ENCODE data around the gene KCTD3. TPM values are rescaled to one million over a fixed set of nuclear protein-coding genes. Genes with fewer than 3 reads are reported as not detected.

KCTD3 gene
- total RNA-seq, 4 donors from 2014 or later = 41.8 to 84.5 (median 49.1) TPM

GRCh38 chr1:215594640-215595039 is 27.5 kb downstream of the KCTD3 start:
- no peak for TF ChIP-seq CTCF (IDR thresholded peaks at IDR 0.05)
- no peak for DNase-seq (ENCODE audit: low spot score)
- ATAC-seq (ENCODE audit: low FRiP score) = no peak

GRCh38 chr1:215595231-215595630 is 28.1 kb downstream of the KCTD3 start:
- no peak for ATAC-seq (ENCODE audit: low FRiP score)
- TF ChIP-seq CTCF (IDR thresholded peaks at IDR 0.05) = no peak
- DNase-seq (ENCODE audit: low spot score) = no peak

GRCh38 chr1:215597961-215598360 is 30.9 kb downstream of the KCTD3 start:
- no peak for TF ChIP-seq CTCF (IDR thresholded peaks at IDR 0.05)
- no peak for ATAC-seq (ENCODE audit: low FRiP score)
- no peak for DNase-seq (ENCODE audit: low spot score)

- DNase-seq (ENCODE audit: low spot score) = no peak
These were observed 32.4 kb downstream of the KCTD3 start for GRCh38 chr1:215599418-215600074.

GRCh38 chr1:215600258-215600792 is 33.2 kb downstream of the KCTD3 start:
- ATAC-seq (ENCODE audit: low FRiP score) (no peak), DNase-seq (ENCODE audit: low spot score) (no peak)
- TF ChIP-seq CTCF (IDR thresholded peaks at IDR 0.05) = no peak

More at GRCh38 chr1:215599418-215600074, 32.4 kb downstream of the KCTD3 start:
- no peak for ATAC-seq (ENCODE audit: low FRiP score)
- no peak for TF ChIP-seq CTCF (IDR thresholded peaks at IDR 0.05)

- TF ChIP-seq CTCF (IDR thresholded peaks at IDR 0.05) = no peak
- ATAC-seq (ENCODE audit: low FRiP score) (no peak), DNase-seq (ENCODE audit: low spot score) (no peak)
These were observed 33.8 kb downstream of the KCTD3 start for GRCh38 chr1:215600867-215601266.

GRCh38 chr1:215601276-215601675 is 34.2 kb downstream of the KCTD3 start:
- TF ChIP-seq CTCF (IDR thresholded peaks at IDR 0.05) = no peak
- ATAC-seq (ENCODE audit: low FRiP score) = no peak
- no peak for DNase-seq (ENCODE audit: low spot score)
